Epithelial cell of esophagus (primary cell): ENCODE measurements around the gene CHIC2.
A peak's percentile ranks its signal among the peaks of the same experiment; 100 is the strongest.

Experiments
- DNase-seq: peaks from one replicate; pipeline ENCODE4 v3.0.0; 2010; ENCODE audit warnings: low read depth
- H3K4me3 ChIP-seq: 2 replicates; pipeline ENCODE4 v1.5.1; 2011; ENCODE audit warnings: mild to moderate bottlenecking, low read length, control low read depth
- CTCF ChIP-seq: IDR thresholded peaks from 2 replicates; pipeline ENCODE4 v1.5.1; 2011; ENCODE audit warnings: low read depth, mild to moderate bottlenecking, low read length, control low read depth, inconsistent platforms; ENCODE audit not compliant: insufficient read depth; ENCODE audit errors: missing control alignments

CHIC2 gene

GRCh38 chr4:54077812-54078211, 13.4 kb upstream of the CHIC2 start:
- peak; percentile 82 for DNase-seq
- no peak for TF ChIP-seq CTCF
- H3K4me3 ChIP-seq: no peak overlapping the region

- no peak for DNase-seq
- no peak overlapping the region for H3K4me3 ChIP-seq
- TF ChIP-seq CTCF: no peak
Observed at GRCh38 chr4:54076673-54077072, 12.3 kb upstream of the CHIC2 start.

- H3K4me3 ChIP-seq: no peak overlapping the region
- DNase-seq: no peak
- no peak for TF ChIP-seq CTCF
Observed at GRCh38 chr4:54074381-54074780, 10.0 kb upstream of the CHIC2 start.

- TF ChIP-seq CTCF: no peak
- H3K4me3 ChIP-seq: no peak overlapping the region
- peak; percentile 50 for DNase-seq
Observed at GRCh38 chr4:54073271-54073880, 9.0 kb upstream of the CHIC2 start.

- H3K4me3 ChIP-seq: no peak overlapping the region
- DNase-seq: peak; percentile 98
Observed at GRCh38 chr4:54067166-54067565, 2.8 kb upstream of the CHIC2 start.

GRCh38 chr4:54066718-54067129, 2.3 kb upstream of the CHIC2 start:
- H3K4me3 ChIP-seq: no peak overlapping the region
- no peak for DNase-seq
- TF ChIP-seq CTCF: no peak

More at GRCh38 chr4:54067166-54067565, 2.8 kb upstream of the CHIC2 start:
- no peak for TF ChIP-seq CTCF

GRCh38 chr4:54066088-54066415, 1.6 kb upstream of the CHIC2 start:
- TF ChIP-seq CTCF: no peak
- no peak overlapping the region for H3K4me3 ChIP-seq
- DNase-seq: no peak
